ENCODE measurements around the gene MGAT3. TPM values are rescaled to one million over a fixed set of nuclear protein-coding genes. Genes with fewer than 3 reads are reported as not detected.
A peak's percentile ranks its signal among the peaks of the same experiment; 100 is the strongest.

Gene MGAT3
- total and polyA plus RNA-seq, 9 of the 15 experiments (the other 6 are each of a cell fraction or from before 2014, with no cell fraction given), result 0.10 to 11.5 (median 4.6) TPM

GRCh38 chr22:39453765-39454378 lies 2.9 kb upstream of the MGAT3 start (continued):
- no peak for TF ChIP-seq AFF1 (IDR thresholded peaks at IDR 0.05; ENCODE audit: low read depth in 1 of 2, partially characterized antibody in 2 of 2)
- TF ChIP-seq E2F5 (CRISPR knock-in tag; IDR thresholded peaks at IDR 0.05), result no peak
- 0 out of 2 replicates have a peak, but pooled peaks have one; percentile 15 for TF ChIP-seq L3MBTL2 (IDR thresholded peaks at IDR 0.05)
- peak in 1 of 2 experiments; percentile 12 for TF ChIP-seq E2F6 (IDR thresholded peaks at IDR 0.05; ENCODE audit: borderline replicate concordance in 1 of 2, extremely low read depth in 1 of 2, insufficient read depth in 1 of 2, insufficient read length in 1 of 2, low read depth in 1 of 2, low read length in 1 of 2, poor library complexity in 1 of 2, severe bottlenecking in 1 of 2)
- TF ChIP-seq HDAC2 (IDR thresholded peaks at IDR 0.05), result peak; percentile 77
